Chondrocyte (in vitro differentiated cells): ENCODE data around the gene EFNB1. TPM values are rescaled to one million over a fixed set of nuclear protein-coding genes. Genes with fewer than 3 reads are reported as not detected.

ENCODE experiments used
- DNase-seq: peaks from one replicate; pipeline ENCODE4 v3.0.0; 2021; ENCODE audit warnings: mixed read lengths, low spot score
- H3K27ac Mint-ChIP-seq: one replicate; pipeline ENCODE4 v1.8.0; 2021; ENCODE audit warnings: mild to moderate bottlenecking, moderate library complexity, mixed read lengths; ENCODE audit not compliant: unreplicated experiment
- H3K27me3 Mint-ChIP-seq: 2 replicates; pipeline ENCODE4 v1.8.0; 2021; ENCODE audit warnings: low read depth, mixed read lengths
- H3K36me3 Mint-ChIP-seq: 2 replicates; pipeline ENCODE4 v1.8.0; 2021; ENCODE audit warnings: low read depth, mixed read lengths
- H3K4me1 Mint-ChIP-seq: 2 replicates; pipeline ENCODE4 v1.8.0; 2021; ENCODE audit warnings: low read depth, mild to moderate bottlenecking, mixed read lengths
- H3K4me3 Mint-ChIP-seq: one replicate; pipeline ENCODE4 v1.8.0; 2021; ENCODE audit warnings: mild to moderate bottlenecking, moderate library complexity, mixed read lengths; ENCODE audit not compliant: unreplicated experiment
- H3K9me3 Mint-ChIP-seq: 2 replicates; pipeline ENCODE4 v1.8.0; 2021; ENCODE audit warnings: low read depth, mixed read lengths
- total RNA-seq: library from RNA; stranded (reverse); gene quantifications from 3 replicates; pipeline ENCODE4 v1.2.1, GENCODE V29; 2021
- TF ChIP-seq, protein P1 (sequence below): fragments of 200-600 bp; sonication (generic); IDR thresholded peaks from 2 replicates; pipeline ENCODE4 v1.5.0; 2021; ENCODE audit warnings: antibody characterized with exemption, mild to moderate bottlenecking, moderate library complexity

EFNB1 gene
- total RNA-seq, 1 donor from 2014 or later = 32.9 TPM

DNA sequence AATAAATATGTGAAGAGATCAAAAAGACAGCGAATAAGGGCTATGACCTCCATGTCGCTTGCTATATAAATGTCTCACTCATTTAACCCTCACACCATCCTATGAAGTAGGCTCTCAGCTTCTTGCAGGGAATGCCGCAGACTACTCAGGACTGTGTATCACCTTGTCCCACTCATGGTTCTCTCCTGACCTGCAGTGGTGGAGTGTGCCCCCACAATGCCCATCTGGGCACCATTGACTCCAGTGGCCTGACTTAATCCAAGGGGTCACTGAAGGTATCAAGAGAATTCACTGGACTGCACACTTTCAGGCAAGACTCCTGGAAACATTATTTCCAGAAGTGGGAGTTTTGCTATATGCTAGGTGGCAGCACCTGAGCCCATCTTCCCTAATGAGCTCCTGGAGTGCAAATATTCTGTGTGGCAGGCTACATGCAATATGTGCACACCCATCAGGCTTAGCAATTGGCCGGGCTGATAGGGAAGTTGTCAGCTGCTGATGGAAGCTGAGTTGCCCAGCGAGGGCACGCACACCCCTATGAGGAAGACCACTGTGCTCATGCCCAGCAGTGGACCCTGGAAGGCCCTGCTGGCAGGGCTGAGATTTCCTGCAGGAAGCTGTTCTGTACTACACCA, 8.2 kb upstream of the EFNB1 start:
- Mint-ChIP-seq H3K9me3 (peaks cover 14% of the 10 kb centered on the region), H3K4me1 (no peaks in the 10 kb centered on the region), H3K27ac (no peak overlapping the region), H3K27me3 (peaks cover 8% of the 10 kb centered on the region), H3K36me3 (peaks cover 2% of the 10 kb centered on the region), H3K4me3 (no peak overlapping the region)
- DNase-seq = peak; percentile 61
- TF ChIP-seq, protein P1, sequence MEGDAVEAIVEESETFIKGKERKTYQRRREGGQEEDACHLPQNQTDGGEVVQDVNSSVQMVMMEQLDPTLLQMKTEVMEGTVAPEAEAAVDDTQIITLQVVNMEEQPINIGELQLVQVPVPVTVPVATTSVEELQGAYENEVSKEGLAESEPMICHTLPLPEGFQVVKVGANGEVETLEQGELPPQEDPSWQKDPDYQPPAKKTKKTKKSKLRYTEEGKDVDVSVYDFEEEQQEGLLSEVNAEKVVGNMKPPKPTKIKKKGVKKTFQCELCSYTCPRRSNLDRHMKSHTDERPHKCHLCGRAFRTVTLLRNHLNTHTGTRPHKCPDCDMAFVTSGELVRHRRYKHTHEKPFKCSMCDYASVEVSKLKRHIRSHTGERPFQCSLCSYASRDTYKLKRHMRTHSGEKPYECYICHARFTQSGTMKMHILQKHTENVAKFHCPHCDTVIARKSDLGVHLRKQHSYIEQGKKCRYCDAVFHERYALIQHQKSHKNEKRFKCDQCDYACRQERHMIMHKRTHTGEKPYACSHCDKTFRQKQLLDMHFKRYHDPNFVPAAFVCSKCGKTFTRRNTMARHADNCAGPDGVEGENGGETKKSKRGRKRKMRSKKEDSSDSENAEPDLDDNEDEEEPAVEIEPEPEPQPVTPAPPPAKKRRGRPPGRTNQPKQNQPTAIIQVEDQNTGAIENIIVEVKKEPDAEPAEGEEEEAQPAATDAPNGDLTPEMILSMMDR = no peak

DNA sequence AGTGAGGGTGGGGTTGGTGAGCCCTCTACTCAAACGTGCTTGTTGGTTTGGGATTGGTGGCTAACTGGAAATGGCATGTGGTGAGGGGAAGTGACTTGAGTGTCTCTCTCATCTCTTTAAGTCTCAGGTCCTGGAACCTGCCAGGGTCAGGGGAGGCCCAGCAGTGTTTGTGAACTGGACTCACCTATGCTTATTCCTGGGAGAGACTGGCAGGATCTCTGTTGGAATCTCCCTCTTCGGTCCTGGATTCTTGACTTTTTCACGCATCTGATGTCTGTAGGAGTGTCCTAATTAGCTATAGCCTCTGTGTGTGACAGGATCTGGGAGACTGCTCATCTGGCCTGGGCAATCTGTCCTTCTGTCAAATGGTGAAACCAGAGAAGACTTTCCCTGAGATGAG, 7.2 kb upstream of the EFNB1 start:
- peaks cover 12% of the 10 kb centered on the region for H3K9me3 Mint-ChIP-seq
- TF ChIP-seq, protein P1 = no peak
- H3K27ac Mint-ChIP-seq = no peak overlapping the region
- H3K36me3 Mint-ChIP-seq = peaks cover 2% of the 10 kb centered on the region
- H3K4me3 Mint-ChIP-seq = no peak overlapping the region
- no peak for DNase-seq
- peaks cover 6% of the 10 kb centered on the region for H3K27me3 Mint-ChIP-seq
- no peaks in the 10 kb centered on the region for H3K4me1 Mint-ChIP-seq

- TF ChIP-seq, protein P1 = peak; percentile 80
- no peaks in the 10 kb centered on the region for H3K9me3 Mint-ChIP-seq
- no peak overlapping the region for H3K27ac Mint-ChIP-seq
- peak; percentile 55 for DNase-seq
- H3K27me3 Mint-ChIP-seq = peaks cover 2% of the 10 kb centered on the region
- H3K4me1 Mint-ChIP-seq = no peaks in the 10 kb centered on the region
- H3K36me3 Mint-ChIP-seq = no peaks in the 10 kb centered on the region
- no peak overlapping the region for H3K4me3 Mint-ChIP-seq
These were observed 6.0 kb upstream of the EFNB1 start for GRCh38 chrX:68822641-68823410.

DNA sequence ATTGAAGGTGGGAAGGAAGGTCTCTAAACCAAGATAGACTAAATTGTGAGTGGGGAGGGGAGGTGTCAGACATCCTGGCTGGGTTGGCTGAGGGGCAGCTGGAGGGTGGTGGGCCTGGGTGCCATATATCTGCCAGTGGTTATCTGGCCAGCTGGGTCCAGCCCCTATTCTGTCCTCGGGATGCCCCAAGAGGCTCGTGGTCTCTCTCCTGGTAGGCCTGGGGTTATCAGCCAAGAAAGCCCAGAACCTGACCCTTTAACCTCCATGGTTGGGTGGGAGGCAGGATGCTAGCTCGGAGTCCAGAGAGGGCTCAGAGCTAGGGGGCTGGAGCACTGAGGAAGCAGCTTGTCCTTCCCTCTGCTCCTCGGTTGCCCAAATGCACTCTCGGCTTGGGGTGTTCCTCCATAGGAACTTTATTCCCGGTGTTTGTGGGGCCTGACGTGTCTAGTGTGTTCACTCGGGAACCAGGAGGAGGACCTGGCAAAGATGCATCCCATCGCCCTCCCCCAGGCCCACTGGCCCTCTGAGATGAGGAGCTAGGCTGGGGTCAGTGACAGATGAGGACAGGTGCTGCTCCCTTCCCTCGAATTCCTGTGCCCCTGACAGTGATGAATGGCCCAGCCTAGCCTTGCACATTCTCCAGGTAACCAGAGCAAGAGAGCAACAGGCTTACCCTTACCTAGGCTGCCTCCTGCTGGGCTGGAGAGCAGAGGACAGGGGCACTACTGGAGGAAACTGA, 5.2 kb upstream of the EFNB1 start:
- DNase-seq = peak; percentile 58
- H3K27me3 Mint-ChIP-seq = peaks cover 2% of the 10 kb centered on the region
- no peak overlapping the region for H3K4me3 Mint-ChIP-seq
- H3K9me3 Mint-ChIP-seq = no peaks in the 10 kb centered on the region
- TF ChIP-seq, protein P1 = no peak
- H3K36me3 Mint-ChIP-seq = no peaks in the 10 kb centered on the region
- H3K27ac Mint-ChIP-seq = no peak overlapping the region
- H3K4me1 Mint-ChIP-seq = peaks cover 3% of the 10 kb centered on the region

DNA sequence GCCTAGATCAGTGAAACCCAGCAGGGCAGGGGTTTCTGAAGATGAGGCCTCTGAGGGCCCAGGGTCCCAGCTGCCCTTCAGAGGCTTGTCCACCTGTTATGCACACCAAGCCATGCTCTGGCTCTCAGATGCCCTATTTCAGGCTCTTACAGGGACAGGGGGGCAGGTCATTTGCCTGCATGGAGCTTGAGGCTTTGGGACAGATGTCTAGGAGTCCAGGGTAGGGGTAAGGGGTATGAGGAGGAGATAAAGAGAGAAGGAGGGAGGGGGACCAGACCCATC, 4.7 kb upstream of the EFNB1 start:
- Mint-ChIP-seq H3K9me3 (no peaks in the 10 kb centered on the region), H3K4me1 (peaks cover 4% of the 10 kb centered on the region), H3K27me3 (peaks cover 2% of the 10 kb centered on the region), H3K36me3 (no peaks in the 10 kb centered on the region), H3K4me3 (no peak overlapping the region), H3K27ac (no peak overlapping the region)
- TF ChIP-seq, protein P1 = no peak
- DNase-seq = no peak
